Measurements from ENCODE around the gene FABP1.

- no peak for TF ChIP-seq CTCF (tag by site-specific recombination; IDR thresholded peaks at IDR 0.05)
- TF ChIP-seq, protein P1, sequence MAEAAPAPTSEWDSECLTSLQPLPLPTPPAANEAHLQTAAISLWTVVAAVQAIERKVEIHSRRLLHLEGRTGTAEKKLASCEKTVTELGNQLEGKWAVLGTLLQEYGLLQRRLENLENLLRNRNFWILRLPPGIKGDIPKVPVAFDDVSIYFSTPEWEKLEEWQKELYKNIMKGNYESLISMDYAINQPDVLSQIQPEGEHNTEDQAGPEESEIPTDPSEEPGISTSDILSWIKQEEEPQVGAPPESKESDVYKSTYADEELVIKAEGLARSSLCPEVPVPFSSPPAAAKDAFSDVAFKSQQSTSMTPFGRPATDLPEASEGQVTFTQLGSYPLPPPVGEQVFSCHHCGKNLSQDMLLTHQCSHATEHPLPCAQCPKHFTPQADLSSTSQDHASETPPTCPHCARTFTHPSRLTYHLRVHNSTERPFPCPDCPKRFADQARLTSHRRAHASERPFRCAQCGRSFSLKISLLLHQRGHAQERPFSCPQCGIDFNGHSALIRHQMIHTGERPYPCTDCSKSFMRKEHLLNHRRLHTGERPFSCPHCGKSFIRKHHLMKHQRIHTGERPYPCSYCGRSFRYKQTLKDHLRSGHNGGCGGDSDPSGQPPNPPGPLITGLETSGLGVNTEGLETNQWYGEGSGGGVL (tag by site-specific recombination; IDR thresholded peaks at IDR 0.05) = no peak
- no peak for TF ChIP-seq ZBTB8A (tag by site-specific recombination; IDR thresholded peaks at IDR 0.05)
- no peak for TF ChIP-seq TCF7L2 (IDR thresholded peaks at IDR 0.05; ENCODE audit: borderline replicate concordance, low read depth, low read length)
- TF ChIP-seq YY1 (tag by site-specific recombination; IDR thresholded peaks at IDR 0.05) = no peak
- no peak for TF ChIP-seq ZNF560 (tag by site-specific recombination; IDR thresholded peaks at IDR 0.05; ENCODE audit: borderline replicate concordance)
- TF ChIP-seq ZNF274 (IDR thresholded peaks at IDR 0.05; ENCODE audit: low read length) = no peak
- no peak for TF ChIP-seq ZNF274 (tag by site-specific recombination; IDR thresholded peaks at IDR 0.05; ENCODE audit: borderline replicate concordance)
- no peak for TF ChIP-seq KLF1 (tag by site-specific recombination; IDR thresholded peaks at IDR 0.05)
- TF ChIP-seq, protein P2, sequence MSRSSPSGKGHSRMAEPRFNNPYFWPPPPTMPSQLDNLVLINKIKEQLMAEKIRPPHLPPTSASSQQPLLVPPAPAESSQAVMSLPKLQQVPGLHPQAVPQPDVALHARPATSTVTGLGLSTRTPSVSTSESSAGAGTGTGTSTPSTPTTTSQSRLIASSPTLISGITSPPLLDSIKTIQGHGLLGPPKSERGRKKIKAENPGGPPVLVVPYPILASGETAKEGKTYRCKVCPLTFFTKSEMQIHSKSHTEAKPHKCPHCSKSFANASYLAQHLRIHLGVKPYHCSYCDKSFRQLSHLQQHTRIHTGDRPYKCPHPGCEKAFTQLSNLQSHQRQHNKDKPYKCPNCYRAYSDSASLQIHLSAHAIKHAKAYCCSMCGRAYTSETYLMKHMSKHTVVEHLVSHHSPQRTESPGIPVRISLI (tag by site-specific recombination; IDR thresholded peaks at IDR 0.05) = no peak
- TF ChIP-seq ZNF423 (tag by site-specific recombination; IDR thresholded peaks at IDR 0.05) = no peak
- TF ChIP-seq, protein P3, sequence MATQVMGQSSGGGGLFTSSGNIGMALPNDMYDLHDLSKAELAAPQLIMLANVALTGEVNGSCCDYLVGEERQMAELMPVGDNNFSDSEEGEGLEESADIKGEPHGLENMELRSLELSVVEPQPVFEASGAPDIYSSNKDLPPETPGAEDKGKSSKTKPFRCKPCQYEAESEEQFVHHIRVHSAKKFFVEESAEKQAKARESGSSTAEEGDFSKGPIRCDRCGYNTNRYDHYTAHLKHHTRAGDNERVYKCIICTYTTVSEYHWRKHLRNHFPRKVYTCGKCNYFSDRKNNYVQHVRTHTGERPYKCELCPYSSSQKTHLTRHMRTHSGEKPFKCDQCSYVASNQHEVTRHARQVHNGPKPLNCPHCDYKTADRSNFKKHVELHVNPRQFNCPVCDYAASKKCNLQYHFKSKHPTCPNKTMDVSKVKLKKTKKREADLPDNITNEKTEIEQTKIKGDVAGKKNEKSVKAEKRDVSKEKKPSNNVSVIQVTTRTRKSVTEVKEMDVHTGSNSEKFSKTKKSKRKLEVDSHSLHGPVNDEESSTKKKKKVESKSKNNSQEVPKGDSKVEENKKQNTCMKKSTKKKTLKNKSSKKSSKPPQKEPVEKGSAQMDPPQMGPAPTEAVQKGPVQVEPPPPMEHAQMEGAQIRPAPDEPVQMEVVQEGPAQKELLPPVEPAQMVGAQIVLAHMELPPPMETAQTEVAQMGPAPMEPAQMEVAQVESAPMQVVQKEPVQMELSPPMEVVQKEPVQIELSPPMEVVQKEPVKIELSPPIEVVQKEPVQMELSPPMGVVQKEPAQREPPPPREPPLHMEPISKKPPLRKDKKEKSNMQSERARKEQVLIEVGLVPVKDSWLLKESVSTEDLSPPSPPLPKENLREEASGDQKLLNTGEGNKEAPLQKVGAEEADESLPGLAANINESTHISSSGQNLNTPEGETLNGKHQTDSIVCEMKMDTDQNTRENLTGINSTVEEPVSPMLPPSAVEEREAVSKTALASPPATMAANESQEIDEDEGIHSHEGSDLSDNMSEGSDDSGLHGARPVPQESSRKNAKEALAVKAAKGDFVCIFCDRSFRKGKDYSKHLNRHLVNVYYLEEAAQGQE (tag by site-specific recombination; IDR thresholded peaks at IDR 0.05) = no peak
- no peak for TF ChIP-seq ZNF341 (tag by site-specific recombination; IDR thresholded peaks at IDR 0.05; ENCODE audit: low read depth)
- TF ChIP-seq INSM2 (tag by site-specific recombination; IDR thresholded peaks at IDR 0.05) = no peak
Observed at GRCh38 chr2:88144271-88144670, 16.4 kb upstream of the FABP1 start.
